Gastrocnemius medialis (tissue), 4 donors: ENCODE data around the gene WASHC4. TPM values are rescaled to one million over a fixed set of nuclear protein-coding genes. Genes with fewer than 3 reads are reported as not detected.

Source experiments
- ATAC-seq, 2 donors: fragments of 150-250 bp; one replicate each; pipeline ENCODE4 v1.9.1; 2016
- DNase-seq, 2 donors: peaks; one replicate each; pipeline ENCODE4 v3.0.0-alpha.2; 2019
- H3K27ac ChIP-seq, 4 donors: fragments of 200-600 bp; sonication (generic); 1 replicate in 1 of 4; 2 replicates in 3 of 4; pipeline ENCODE4 v1.5.1; 2016 to 2018; ENCODE audit warnings: mild to moderate bottlenecking in 2 of 4, moderate library complexity in 1 of 4
- H3K27me3 ChIP-seq, 3 donors: fragments of 200-600 bp; sonication (generic) in 2 of 3; 1 replicate in 1 of 3; 2 replicates in 2 of 3; pipeline versions ENCODE4 v1.5.1 to v1.6.0; 2016 to 2019; ENCODE audit warnings: mild to moderate bottlenecking in 1 of 3, moderate library complexity in 1 of 3
- H3K36me3 ChIP-seq, 2 donors: fragments of 200-600 bp; sonication (generic) in 1 of 2; one replicate each; pipeline ENCODE4 v1.5.1; 2017 to 2018
- H3K4me1 ChIP-seq, 2 donors: fragments of 200-600 bp; sonication (generic) in 1 of 2; one replicate each; pipeline ENCODE4 v1.5.1; 2016 to 2017; ENCODE audit warnings: mild to moderate bottlenecking in 2 of 2
- H3K4me3 ChIP-seq, 4 donors: fragments of 200-600 bp; sonication (generic) in 3 of 4; 1 replicate in 1 of 4; 2 replicates in 3 of 4; pipeline ENCODE4 v1.5.1; 2016 to 2019; ENCODE audit warnings: mild to moderate bottlenecking in 2 of 4
- H3K9me3 ChIP-seq, 3 donors: fragments of 200-600 bp; sonication (generic) in 2 of 3; 1 replicate in 1 of 3; 2 replicates in 2 of 3; pipeline ENCODE4 v1.5.1; 2016 to 2019
- POLR2A ChIP-seq, 2 donors: fragments of 450-650 bp; IDR thresholded peaks; one replicate each; pipeline ENCODE4 v1.6.1; 2017; ENCODE audit warnings: antibody characterized with exemption in 2 of 2, mild to moderate bottlenecking in 2 of 2, moderate library complexity in 2 of 2
- in situ Hi-C, 4 donors: fragments of 200-750 bp; cut with MboI; loops; one replicate each; pipeline versions ENCODE4 v1.15.0 to v1.8.0; 2017; ENCODE audit warnings: low sequenced_read_pairs in 4 of 4
- intact Hi-C: fragments of 100-400 bp; cut with DNase I; formaldehyde crosslinking; loops from one replicate; pipeline ENCODE4 v1.15.1; 2023; ENCODE audit warnings: low total_unique reads
- total RNA-seq, 4 donors: library from RNA; depleted of rRNA; stranded (reverse); fragments of >200 nt; gene quantifications; one replicate each; pipeline versions ENCODE4 v1.1.0 to v1.2.3, GENCODE V29; 2016
- TF ChIP-seq, protein P1 (sequence below), 5 experiments: fragments of 450-650 bp in 3 of 5; fragments of 200-600 bp in 2 of 5; sonication (generic) in 2 of 5; IDR thresholded peaks in 4 of 5; conservative IDR thresholded peaks in 1 of 5; 1 replicate in 4 of 5; 2 replicates in 1 of 5; pipeline ENCODE4 v1.5.1; 2016 to 2019; ENCODE audit warnings: antibody characterized with exemption in 5 of 5, mild to moderate bottlenecking in 3 of 5, moderate library complexity in 3 of 5

WASHC4 gene, protein sequence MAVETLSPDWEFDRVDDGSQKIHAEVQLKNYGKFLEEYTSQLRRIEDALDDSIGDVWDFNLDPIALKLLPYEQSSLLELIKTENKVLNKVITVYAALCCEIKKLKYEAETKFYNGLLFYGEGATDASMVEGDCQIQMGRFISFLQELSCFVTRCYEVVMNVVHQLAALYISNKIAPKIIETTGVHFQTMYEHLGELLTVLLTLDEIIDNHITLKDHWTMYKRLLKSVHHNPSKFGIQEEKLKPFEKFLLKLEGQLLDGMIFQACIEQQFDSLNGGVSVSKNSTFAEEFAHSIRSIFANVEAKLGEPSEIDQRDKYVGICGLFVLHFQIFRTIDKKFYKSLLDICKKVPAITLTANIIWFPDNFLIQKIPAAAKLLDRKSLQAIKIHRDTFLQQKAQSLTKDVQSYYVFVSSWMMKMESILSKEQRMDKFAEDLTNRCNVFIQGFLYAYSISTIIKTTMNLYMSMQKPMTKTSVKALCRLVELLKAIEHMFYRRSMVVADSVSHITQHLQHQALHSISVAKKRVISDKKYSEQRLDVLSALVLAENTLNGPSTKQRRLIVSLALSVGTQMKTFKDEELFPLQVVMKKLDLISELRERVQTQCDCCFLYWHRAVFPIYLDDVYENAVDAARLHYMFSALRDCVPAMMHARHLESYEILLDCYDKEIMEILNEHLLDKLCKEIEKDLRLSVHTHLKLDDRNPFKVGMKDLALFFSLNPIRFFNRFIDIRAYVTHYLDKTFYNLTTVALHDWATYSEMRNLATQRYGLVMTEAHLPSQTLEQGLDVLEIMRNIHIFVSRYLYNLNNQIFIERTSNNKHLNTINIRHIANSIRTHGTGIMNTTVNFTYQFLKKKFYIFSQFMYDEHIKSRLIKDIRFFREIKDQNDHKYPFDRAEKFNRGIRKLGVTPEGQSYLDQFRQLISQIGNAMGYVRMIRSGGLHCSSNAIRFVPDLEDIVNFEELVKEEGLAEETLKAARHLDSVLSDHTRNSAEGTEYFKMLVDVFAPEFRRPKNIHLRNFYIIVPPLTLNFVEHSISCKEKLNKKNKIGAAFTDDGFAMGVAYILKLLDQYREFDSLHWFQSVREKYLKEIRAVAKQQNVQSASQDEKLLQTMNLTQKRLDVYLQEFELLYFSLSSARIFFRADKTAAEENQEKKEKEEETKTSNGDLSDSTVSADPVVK
- 10 to 100 TPM; 23.6 to 53.2 (median 36.7) TPM for total RNA-seq

DNA sequence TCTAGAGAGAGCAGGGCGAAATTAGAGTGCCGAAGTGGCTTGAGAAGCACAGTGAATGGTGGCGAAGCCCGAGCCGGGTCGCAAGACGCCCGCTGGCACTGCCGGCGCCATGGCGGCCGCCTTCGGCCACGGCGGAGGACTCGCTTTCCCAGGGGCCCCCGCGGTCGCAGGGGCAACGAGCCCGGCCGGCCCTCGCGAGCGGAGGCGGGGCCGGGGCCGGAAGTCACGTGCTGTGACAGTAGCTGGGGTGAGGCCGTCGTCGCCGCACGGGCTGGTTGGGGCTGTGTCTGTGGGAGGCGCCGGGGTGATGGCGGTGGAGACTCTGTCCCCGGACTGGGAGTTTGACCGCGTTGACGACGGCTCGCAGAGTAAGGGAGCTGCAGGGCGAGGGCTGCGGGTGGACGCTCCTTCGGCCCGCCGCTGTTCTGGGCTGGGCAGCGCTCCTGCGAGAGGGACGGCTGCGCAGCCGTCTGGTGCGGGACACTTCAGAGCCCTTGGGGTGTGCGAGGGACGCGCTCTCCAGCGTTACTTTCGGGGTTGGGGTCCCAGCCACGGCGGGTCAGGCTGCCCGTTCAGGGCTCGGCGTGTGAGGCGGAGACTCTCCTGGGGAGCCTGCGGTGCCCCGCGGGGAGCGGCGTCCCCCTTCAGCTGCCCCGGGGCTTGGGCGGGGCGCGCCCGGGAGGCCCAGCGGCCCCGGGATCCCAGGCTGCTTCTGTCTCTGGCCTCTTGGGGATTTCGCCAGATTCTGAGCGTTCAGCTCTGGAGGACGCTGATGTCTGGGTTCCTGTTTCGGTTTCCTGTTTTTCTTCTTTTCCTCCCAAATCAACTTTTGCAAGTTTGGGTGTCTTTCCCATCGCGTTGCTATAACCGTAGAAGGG is at the start of gene WASHC4:
WASHC4 (plus strand) TSS at position 238 of the 878 bp plus-strand sequence; CDS start at position 308, 70 bp downstream.
- ATAC-seq, result peak; percentile 94 to 96
- in situ Hi-C loops, result loop anchor here in 1 of 4 donors (25.0 kb wide), 1 partner anchor 1145 kb away; the partner anchor contains the start of gene TDG
- H3K4me1 ChIP-seq, result peaks cover 30 to 32% of the 10 kb centered on the region in 2 donors

DNA sequence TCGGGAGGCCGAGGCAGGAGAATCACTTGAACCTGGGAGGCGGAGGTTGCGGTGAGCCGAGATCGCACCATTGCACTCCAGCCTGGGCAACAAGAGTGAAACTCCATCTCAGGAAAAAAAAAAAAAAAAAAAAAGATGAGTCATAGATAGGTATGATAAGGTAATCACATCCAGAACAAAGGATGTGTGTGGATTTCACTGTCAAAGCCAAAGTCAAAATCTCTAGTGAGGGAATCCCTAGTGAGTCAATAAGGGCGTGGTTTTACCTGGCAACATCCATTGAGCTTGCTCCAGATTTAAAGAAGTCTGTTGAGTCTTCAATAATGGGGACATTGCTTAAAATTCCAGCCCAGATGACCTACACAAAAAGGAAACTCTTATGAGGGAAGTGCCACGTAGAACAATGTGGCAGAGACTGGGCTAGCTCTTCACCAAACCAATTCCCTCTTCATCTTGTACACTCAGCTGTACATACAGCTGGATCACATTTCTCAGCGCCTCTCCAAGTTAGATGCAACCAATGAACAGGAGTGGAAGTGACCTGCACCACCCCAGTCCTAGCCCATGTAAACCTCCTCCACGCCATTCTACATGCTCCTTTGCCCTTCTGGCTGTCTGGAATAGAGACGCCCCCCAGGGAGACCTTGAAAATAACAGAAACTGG is 46.7 kb upstream of the WASHC4 start:
- ATAC-seq (no peak), DNase-seq (no peak)
- Histone ChIP-seq H3K9me3 (no peaks in the 10 kb centered on the region), H3K27ac (no peak overlapping the region), H3K4me3 (no peak overlapping the region), H3K27me3 (no peaks in the 10 kb centered on the region), H3K4me1 (no peaks in the 10 kb centered on the region), H3K36me3 (no peaks in the 10 kb centered on the region)
- TF ChIP-seq, protein P1, sequence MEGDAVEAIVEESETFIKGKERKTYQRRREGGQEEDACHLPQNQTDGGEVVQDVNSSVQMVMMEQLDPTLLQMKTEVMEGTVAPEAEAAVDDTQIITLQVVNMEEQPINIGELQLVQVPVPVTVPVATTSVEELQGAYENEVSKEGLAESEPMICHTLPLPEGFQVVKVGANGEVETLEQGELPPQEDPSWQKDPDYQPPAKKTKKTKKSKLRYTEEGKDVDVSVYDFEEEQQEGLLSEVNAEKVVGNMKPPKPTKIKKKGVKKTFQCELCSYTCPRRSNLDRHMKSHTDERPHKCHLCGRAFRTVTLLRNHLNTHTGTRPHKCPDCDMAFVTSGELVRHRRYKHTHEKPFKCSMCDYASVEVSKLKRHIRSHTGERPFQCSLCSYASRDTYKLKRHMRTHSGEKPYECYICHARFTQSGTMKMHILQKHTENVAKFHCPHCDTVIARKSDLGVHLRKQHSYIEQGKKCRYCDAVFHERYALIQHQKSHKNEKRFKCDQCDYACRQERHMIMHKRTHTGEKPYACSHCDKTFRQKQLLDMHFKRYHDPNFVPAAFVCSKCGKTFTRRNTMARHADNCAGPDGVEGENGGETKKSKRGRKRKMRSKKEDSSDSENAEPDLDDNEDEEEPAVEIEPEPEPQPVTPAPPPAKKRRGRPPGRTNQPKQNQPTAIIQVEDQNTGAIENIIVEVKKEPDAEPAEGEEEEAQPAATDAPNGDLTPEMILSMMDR (IDR thresholded peaks at IDR 0.05 in 4 of 5, conservative IDR thresholded peaks at IDR 0.05 in 1 of 5), result no peak
- TF ChIP-seq POLR2A (IDR thresholded peaks at IDR 0.05), result no peak
- intact Hi-C loops (no loop called here), in situ Hi-C loops (loop anchor here in 3 of 4 donors (25.0 kb wide), 2 partner anchors 674 to 849 kb away; partner anchors contain the start of gene TXNRD1 (in 3 of the 3))

More for the DNA sequence above, at the start of gene WASHC4:
- H3K4me3 ChIP-seq, result peak within 1 kb of the TSS; percentile 91 to 95 (median 93)
- peak within 1 kb of the TSS; percentile 92 to 98 (median 96) for H3K27ac ChIP-seq
- TF ChIP-seq POLR2A (IDR thresholded peaks at IDR 0.05), result peak; percentile 96 to 97
- TF ChIP-seq, protein P1 (IDR thresholded peaks at IDR 0.05 in 4 of 5, conservative IDR thresholded peaks at IDR 0.05 in 1 of 5), result peak in 1 of 5 experiments; percentile 16
- peak; percentile 90 for DNase-seq
- intact Hi-C loops, result loop anchor here (1.0 to 5.0 kb wide), 4 partner anchors 23 to 1180 kb away; partner anchors contain the start of genes ALDH1L2 and APPL2
- no peaks in the 10 kb centered on the region for H3K36me3 ChIP-seq
- H3K27me3 ChIP-seq, result no peaks in the 10 kb centered on the region
- H3K9me3 ChIP-seq, result no peaks in the 10 kb centered on the region

DNA sequence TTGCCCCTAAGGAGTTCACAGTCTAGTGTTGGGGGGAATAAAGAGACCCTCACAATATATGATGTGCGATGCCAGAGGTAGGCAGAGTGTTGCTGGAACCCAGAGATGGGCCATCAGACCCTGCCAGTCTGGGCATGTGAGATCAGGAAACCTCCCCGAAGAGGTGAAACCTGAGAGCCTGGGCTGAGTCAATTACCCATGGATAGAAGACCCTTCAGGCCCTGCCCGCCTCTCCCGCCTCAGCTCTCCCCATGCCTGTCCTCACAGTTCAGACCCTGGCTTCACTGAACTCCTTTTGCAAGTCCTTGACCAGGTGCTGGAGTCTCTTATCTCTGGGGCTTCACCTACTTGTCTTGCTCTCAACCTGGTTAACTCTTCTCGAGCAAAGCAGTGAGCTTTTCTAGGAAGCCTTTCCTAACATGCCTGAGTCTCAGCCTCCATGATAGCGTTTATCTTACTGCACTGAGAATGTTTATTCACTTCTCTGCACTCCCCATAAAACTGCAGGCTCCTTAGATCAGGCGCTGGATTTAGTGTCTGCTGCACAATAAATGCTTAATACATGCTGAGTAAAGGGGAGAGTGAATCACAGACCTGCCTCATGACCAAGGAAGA is 42.9 kb upstream of the WASHC4 start:
- Histone ChIP-seq H3K27ac (no peak overlapping the region), H3K9me3 (no peaks in the 10 kb centered on the region), H3K4me3 (no peak overlapping the region), H3K4me1 (no peaks in the 10 kb centered on the region), H3K27me3 (no peaks in the 10 kb centered on the region), H3K36me3 (no peaks in the 10 kb centered on the region)
- in situ Hi-C loops (loop anchor here in 3 of 4 donors (25.0 kb wide), 2 partner anchors 677 to 852 kb away; partner anchors contain the start of gene TXNRD1 (in 3 of the 3)), intact Hi-C loops (no loop called here)
- no peak for ATAC-seq
- DNase-seq, result no peak
- TF ChIP-seq, protein P1 (IDR thresholded peaks at IDR 0.05 in 4 of 5, conservative IDR thresholded peaks at IDR 0.05 in 1 of 5), result no peak
- no peak for TF ChIP-seq POLR2A (IDR thresholded peaks at IDR 0.05)
